Neural progenitor cell (in vitro differentiated cells): ENCODE measurements around the gene VEZF1. TPM values are rescaled to one million over a fixed set of nuclear protein-coding genes. Genes with fewer than 3 reads are reported as not detected.

ENCODE experiments used
- DNase-seq: peaks from one replicate; pipeline ENCODE4 v3.0.0-alpha.2; 2016; ENCODE audit warnings: low spot score
- H2AFZ ChIP-seq: fragments of 200-600 bp; sonication (generic); replicated peaks from 2 replicates; pipeline ENCODE4 v1.6.1; 2016; ENCODE audit warnings: antibody characterized with exemption
- H3F3A ChIP-seq: fragments of 200-600 bp; sonication (generic); 2 replicates; pipeline ENCODE4 v1.6.1; 2016; ENCODE audit warnings: antibody characterized with exemption, low read depth
- H3K27ac ChIP-seq: fragments of 200-600 bp; sonication (generic); 2 replicates; pipeline ENCODE4 v1.5.1; 2016; ENCODE audit warnings: mild to moderate bottlenecking
- H3K27me3 ChIP-seq: fragments of 200-600 bp; sonication (generic); 2 replicates; pipeline ENCODE4 v1.6.1; 2016; ENCODE audit warnings: mild to moderate bottlenecking, moderate library complexity
- H3K36me3 ChIP-seq: fragments of 200-600 bp; sonication (generic); 2 replicates; pipeline ENCODE4 v1.5.1; 2016
- H3K4me1 ChIP-seq: fragments of 200-600 bp; sonication (generic); 2 replicates; pipeline ENCODE4 v1.6.1; 2016; ENCODE audit warnings: mixed run types
- H3K4me2 ChIP-seq: fragments of 200-600 bp; sonication (generic); 2 replicates; pipeline ENCODE4 v1.6.1; 2016
- H3K4me3 ChIP-seq: fragments of 200-600 bp; sonication (generic); 2 replicates; pipeline ENCODE4 v1.5.1; 2016
- H3K79me2 ChIP-seq: fragments of 200-600 bp; sonication (generic); 2 replicates; pipeline ENCODE4 v1.6.1; 2016; ENCODE audit warnings: low read depth
- H3K9ac ChIP-seq: fragments of 200-600 bp; sonication (generic); 2 replicates; pipeline ENCODE4 v1.6.1; 2016
- H3K9me3 ChIP-seq: fragments of 200-600 bp; sonication (generic); 2 replicates; pipeline ENCODE4 v1.5.1; 2016; ENCODE audit warnings: low read depth
- H4K20me1 ChIP-seq: fragments of 200-600 bp; sonication (generic); 2 replicates; pipeline ENCODE4 v1.6.1; 2016; ENCODE audit warnings: low read depth
- H3K27ac Mint-ChIP-seq: 3 replicates; pipeline ENCODE4 v1.8.0; 2021; ENCODE audit warnings: mixed read lengths
- H3K27me3 Mint-ChIP-seq: 2 replicates; pipeline ENCODE4 v1.8.0; 2022; ENCODE audit warnings: low read depth, mild to moderate bottlenecking, inconsistent platforms, moderate library complexity, mixed read lengths; ENCODE audit not compliant: insufficient read depth
- H3K36me3 Mint-ChIP-seq: 3 replicates; pipeline ENCODE4 v1.8.0; 2021; ENCODE audit warnings: mixed read lengths
- H3K4me1 Mint-ChIP-seq: 3 replicates; pipeline ENCODE4 v1.8.0; 2021; ENCODE audit warnings: mixed read lengths
- H3K4me3 Mint-ChIP-seq: 3 replicates; pipeline ENCODE4 v1.8.0; 2021; ENCODE audit warnings: mild to moderate bottlenecking, moderate library complexity, mixed read lengths
- H3K9me3 Mint-ChIP-seq: 3 replicates; pipeline ENCODE4 v1.8.0; 2020; ENCODE audit warnings: mixed read lengths
- EZH2 ChIP-seq: fragments of 200-600 bp; sonication (generic); IDR thresholded peaks from 2 replicates; pipeline ENCODE4 v1.6.1; 2017; ENCODE audit warnings: antibody characterized with exemption, mild to moderate bottlenecking, moderate library complexity
- EZH2phosphoT487 ChIP-seq: fragments of 200-600 bp; sonication (generic); IDR thresholded peaks from 2 replicates; pipeline ENCODE4 v1.6.1; 2017; ENCODE audit warnings: antibody characterized with exemption
- total RNA-seq: library from RNA; depleted of rRNA; stranded (reverse); fragments of >200 nt; gene quantifications from 2 replicates; pipeline ENCODE4 v1.2.3, GENCODE V29; 2015; ENCODE audit warnings: low replicate concordance
- TF ChIP-seq, protein P1 (sequence below): fragments of 200-600 bp; sonication (generic); IDR thresholded peaks from 2 replicates; pipeline ENCODE4 v1.5.1; 2017; ENCODE audit warnings: antibody characterized with exemption, mild to moderate bottlenecking

The VEZF1 gene
- total RNA-seq, 1 donor from 2014 or later, result 90.4 TPM

DNA sequence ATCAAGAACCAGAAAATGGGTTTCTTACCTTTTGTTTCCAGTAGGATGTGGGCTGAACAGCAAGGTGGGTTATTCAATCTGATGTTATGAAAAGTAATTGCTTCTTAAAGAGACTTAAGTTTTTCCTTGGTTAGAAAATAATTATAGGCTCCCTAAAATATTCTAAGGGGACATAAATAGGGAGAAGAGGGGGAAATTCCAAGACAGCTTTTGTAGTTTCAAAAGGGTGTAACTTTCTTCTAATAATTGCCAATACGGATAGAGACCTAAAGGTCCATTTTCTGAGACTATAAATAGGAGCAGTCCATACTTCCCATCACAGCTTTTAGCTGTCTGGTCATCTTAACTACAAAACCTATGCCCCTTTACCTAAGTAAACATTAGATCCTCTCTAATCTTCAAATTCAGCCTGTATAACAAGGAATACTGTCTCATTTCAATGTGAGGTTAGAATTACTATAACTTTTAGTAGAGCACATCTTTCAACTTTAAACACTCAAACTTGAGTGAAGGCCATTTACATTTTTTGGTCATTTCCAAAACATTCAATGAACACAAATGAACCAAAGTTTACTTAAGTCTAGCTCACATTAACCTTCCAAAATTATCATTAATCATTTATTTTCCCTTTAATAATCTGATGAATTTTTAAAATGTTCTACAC is 13.5 kb upstream of the VEZF1 start:
- H4K20me1 ChIP-seq, result peaks cover 82% of the 10 kb centered on the region
- H3K4me1 Mint-ChIP-seq, result peaks cover 53% of the 10 kb centered on the region
- no peaks in the 10 kb centered on the region for H3K27me3 Mint-ChIP-seq
- peak overlapping the region; percentile 89 for H3K4me2 ChIP-seq
- H3K4me3 Mint-ChIP-seq, result no peak overlapping the region
- H3K36me3 ChIP-seq, result peaks cover 31% of the 10 kb centered on the region
- peaks cover 35% of the 10 kb centered on the region for H3K36me3 Mint-ChIP-seq
- peaks cover 97% of the 10 kb centered on the region for H3F3A ChIP-seq
- peaks cover 70% of the 10 kb centered on the region for H3K79me2 ChIP-seq
- no peak overlapping the region for H3K4me3 ChIP-seq
- no peaks in the 10 kb centered on the region for H3K9me3 ChIP-seq
- no peak for TF ChIP-seq EZH2phosphoT487
- TF ChIP-seq EZH2, result no peak
- TF ChIP-seq, protein P1, sequence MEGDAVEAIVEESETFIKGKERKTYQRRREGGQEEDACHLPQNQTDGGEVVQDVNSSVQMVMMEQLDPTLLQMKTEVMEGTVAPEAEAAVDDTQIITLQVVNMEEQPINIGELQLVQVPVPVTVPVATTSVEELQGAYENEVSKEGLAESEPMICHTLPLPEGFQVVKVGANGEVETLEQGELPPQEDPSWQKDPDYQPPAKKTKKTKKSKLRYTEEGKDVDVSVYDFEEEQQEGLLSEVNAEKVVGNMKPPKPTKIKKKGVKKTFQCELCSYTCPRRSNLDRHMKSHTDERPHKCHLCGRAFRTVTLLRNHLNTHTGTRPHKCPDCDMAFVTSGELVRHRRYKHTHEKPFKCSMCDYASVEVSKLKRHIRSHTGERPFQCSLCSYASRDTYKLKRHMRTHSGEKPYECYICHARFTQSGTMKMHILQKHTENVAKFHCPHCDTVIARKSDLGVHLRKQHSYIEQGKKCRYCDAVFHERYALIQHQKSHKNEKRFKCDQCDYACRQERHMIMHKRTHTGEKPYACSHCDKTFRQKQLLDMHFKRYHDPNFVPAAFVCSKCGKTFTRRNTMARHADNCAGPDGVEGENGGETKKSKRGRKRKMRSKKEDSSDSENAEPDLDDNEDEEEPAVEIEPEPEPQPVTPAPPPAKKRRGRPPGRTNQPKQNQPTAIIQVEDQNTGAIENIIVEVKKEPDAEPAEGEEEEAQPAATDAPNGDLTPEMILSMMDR, result no peak
- no peak for DNase-seq
- H3K27ac Mint-ChIP-seq, result no peak overlapping the region
- H3K9ac ChIP-seq, result no peak overlapping the region
- H3K27ac ChIP-seq, result peak overlapping the region; percentile 20
- H3K27me3 ChIP-seq, result no peaks in the 10 kb centered on the region
- no peaks in the 10 kb centered on the region for H3K9me3 Mint-ChIP-seq
- H3K4me1 ChIP-seq, result peaks cover 33% of the 10 kb centered on the region
- no peak overlapping the region for H2AFZ ChIP-seq

DNA sequence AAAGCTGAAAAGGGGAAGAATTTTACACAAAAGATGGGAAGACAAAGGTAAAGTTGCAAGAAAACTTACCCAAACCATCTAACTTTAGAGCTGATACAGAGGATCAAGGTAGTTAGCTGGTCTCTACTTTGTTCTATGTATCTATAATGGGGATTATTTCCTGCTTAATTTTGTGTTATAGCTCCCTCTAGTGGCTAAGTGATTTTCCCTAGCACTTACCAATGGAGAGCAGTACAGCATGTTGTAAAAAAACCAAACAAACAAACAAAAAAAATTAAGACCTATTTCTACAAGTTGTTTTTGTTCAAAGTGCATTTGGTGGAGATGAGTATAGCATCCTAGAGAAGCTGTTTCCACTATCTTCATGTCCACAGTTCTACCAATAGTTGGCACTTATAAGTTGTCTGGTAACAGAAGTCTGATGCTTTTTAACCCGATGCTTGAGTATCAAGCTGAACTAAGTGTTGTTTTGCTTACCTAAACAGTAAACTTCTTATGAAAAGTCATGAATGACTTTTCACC is 11.5 kb upstream of the VEZF1 start:
- Histone ChIP-seq H3K27me3 (no peaks in the 10 kb centered on the region), H3F3A (peaks cover 97% of the 10 kb centered on the region), H2AFZ (no peak overlapping the region), H3K79me2 (peaks cover 50% of the 10 kb centered on the region), H3K4me3 (no peak overlapping the region), H3K27ac (no peak overlapping the region), H3K4me2 (no peak overlapping the region), H3K36me3 (peaks cover 20% of the 10 kb centered on the region), H3K9me3 (no peaks in the 10 kb centered on the region), H3K9ac (no peak overlapping the region), H4K20me1 (peaks cover 81% of the 10 kb centered on the region), H3K4me1 (peaks cover 31% of the 10 kb centered on the region)
- no peaks in the 10 kb centered on the region for H3K27me3 Mint-ChIP-seq
- H3K27ac Mint-ChIP-seq, result no peak overlapping the region
- H3K4me3 Mint-ChIP-seq, result no peak overlapping the region
- peaks cover 49% of the 10 kb centered on the region for H3K4me1 Mint-ChIP-seq
- no peaks in the 10 kb centered on the region for H3K9me3 Mint-ChIP-seq
- peaks cover 21% of the 10 kb centered on the region for H3K36me3 Mint-ChIP-seq
- peak; percentile 78 for DNase-seq
- TF ChIP-seq, protein P1, result peak; percentile 94
- no peak for TF ChIP-seq EZH2

DNA sequence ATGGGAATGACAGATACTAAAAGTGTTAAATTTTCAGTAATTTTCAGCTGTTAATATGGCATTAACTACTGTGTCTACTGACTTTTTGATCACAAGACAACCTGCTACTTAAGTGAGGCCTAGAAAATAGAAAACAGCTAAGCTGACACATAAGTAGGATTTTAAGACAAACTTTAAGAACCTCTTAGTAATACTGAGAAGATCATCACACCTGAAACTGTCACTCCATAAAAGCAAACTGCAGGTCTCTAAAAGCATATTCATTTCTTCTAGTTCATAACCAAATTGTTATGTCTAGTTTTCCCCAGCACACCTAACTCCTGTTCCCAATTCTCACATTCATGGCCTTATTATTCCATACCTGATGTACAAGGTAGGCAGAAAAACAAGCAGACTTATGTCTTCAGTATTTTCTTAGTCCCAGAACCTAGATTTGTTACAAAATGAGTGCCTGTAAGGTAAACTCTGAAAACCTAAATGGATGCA is 11.0 kb upstream of the VEZF1 start:
- no peaks in the 10 kb centered on the region for H3K27me3 ChIP-seq
- H3K9ac ChIP-seq, result no peak overlapping the region
- H4K20me1 ChIP-seq, result peaks cover 81% of the 10 kb centered on the region
- Mint-ChIP-seq H3K9me3 (no peaks in the 10 kb centered on the region), H3K4me3 (no peak overlapping the region), H3K4me1 (peaks cover 51% of the 10 kb centered on the region), H3K27me3 (no peaks in the 10 kb centered on the region), H3K36me3 (peaks cover 21% of the 10 kb centered on the region), H3K27ac (no peak overlapping the region)
- TF ChIP-seq EZH2, result no peak
- no peak for TF ChIP-seq EZH2phosphoT487
- H3K4me3 ChIP-seq, result no peak overlapping the region
- H3K36me3 ChIP-seq, result peaks cover 15% of the 10 kb centered on the region
- peaks cover 45% of the 10 kb centered on the region for H3K79me2 ChIP-seq
- no peak for DNase-seq
- H3K4me1 ChIP-seq, result peaks cover 31% of the 10 kb centered on the region
- H2AFZ ChIP-seq, result no peak overlapping the region
- no peaks in the 10 kb centered on the region for H3K9me3 ChIP-seq
- peaks cover 97% of the 10 kb centered on the region for H3F3A ChIP-seq
- no peak overlapping the region for H3K27ac ChIP-seq
- H3K4me2 ChIP-seq, result no peak overlapping the region
